ENCODE results near the gene SSX2IP.
A peak's percentile ranks its signal among the peaks of the same experiment; 100 is the strongest.

SSX2IP gene

GRCh38 chr1:84620720-84621313 is 69.4 kb downstream of the SSX2IP start (continued):
- TF ChIP-seq, protein P1, sequence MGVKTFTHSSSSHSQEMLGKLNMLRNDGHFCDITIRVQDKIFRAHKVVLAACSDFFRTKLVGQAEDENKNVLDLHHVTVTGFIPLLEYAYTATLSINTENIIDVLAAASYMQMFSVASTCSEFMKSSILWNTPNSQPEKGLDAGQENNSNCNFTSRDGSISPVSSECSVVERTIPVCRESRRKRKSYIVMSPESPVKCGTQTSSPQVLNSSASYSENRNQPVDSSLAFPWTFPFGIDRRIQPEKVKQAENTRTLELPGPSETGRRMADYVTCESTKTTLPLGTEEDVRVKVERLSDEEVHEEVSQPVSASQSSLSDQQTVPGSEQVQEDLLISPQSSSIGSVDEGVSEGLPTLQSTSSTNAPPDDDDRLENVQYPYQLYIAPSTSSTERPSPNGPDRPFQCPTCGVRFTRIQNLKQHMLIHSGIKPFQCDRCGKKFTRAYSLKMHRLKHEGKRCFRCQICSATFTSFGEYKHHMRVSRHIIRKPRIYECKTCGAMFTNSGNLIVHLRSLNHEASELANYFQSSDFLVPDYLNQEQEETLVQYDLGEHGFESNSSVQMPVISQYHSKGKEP (tag by site-specific recombination; IDR thresholded peaks at IDR 0.05) = no peak
- TF ChIP-seq BCL11B (tag by site-specific recombination; IDR thresholded peaks at IDR 0.05; ENCODE audit: low read depth) = no peak
- TF ChIP-seq ZNF530 (tag by site-specific recombination; IDR thresholded peaks at IDR 0.05; ENCODE audit: low read depth) = no peak
- TF ChIP-seq GLI4 (tag by site-specific recombination; IDR thresholded peaks at IDR 0.05) = no peak
- no peak for TF ChIP-seq ZBTB1 (tag by site-specific recombination; IDR thresholded peaks at IDR 0.05)
- TF ChIP-seq ZNF658 (tag by site-specific recombination; IDR thresholded peaks at IDR 0.05) = no peak
- TF ChIP-seq RBAK (tag by site-specific recombination; IDR thresholded peaks at IDR 0.05) = no peak
- TF ChIP-seq, protein P2, sequence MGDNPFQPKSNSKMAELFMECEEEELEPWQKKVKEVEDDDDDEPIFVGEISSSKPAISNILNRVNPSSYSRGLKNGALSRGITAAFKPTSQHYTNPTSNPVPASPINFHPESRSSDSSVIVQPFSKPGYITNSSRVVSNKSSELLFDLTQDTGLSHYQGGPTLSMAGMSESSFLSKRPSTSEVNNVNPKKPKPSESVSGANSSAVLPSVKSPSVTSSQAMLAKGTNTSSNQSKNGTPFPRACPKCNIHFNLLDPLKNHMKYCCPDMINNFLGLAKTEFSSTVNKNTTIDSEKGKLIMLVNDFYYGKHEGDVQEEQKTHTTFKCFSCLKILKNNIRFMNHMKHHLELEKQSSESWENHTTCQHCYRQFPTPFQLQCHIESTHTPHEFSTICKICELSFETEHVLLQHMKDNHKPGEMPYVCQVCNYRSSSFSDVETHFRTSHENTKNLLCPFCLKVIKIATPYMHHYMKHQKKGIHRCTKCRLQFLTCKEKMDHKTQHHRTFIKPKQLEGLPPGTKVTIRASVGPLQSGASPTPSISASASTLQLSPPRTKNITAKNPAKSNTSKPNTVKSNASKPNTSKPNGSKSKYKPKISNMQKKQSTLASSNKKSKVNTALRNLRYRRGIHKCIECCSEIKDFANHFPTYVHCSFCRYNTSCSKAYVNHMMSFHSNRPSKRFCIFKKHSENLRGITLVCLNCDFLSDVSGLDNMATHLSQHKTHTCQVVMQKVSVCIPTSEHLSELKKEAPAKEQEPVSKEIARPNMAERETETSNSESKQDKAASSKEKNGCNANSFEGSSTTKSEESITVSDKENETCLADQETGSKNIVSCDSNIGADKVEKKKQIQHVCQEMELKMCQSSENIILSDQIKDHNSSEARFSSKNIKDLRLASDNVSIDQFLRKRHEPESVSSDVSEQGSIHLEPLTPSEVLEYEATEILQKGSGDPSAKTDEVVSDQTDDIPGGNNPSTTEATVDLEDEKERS (tag by site-specific recombination; IDR thresholded peaks at IDR 0.05) = no peak
- no peak for TF ChIP-seq ZNF701 (tag by site-specific recombination; IDR thresholded peaks at IDR 0.05)
- TF ChIP-seq PBX3 (CRISPR knock-in tag; IDR thresholded peaks at IDR 0.05) = peak; percentile 68; the same call in 1 of the 2 replicates
- no peak for TF ChIP-seq ZNF302 (tag by site-specific recombination; IDR thresholded peaks at IDR 0.05; ENCODE audit: low read depth)
- TF ChIP-seq BCL11A (tag by site-specific recombination; IDR thresholded peaks at IDR 0.05; ENCODE audit: low read depth) = no peak
- no peak for TF ChIP-seq ZNF677 (tag by site-specific recombination; IDR thresholded peaks at IDR 0.05)
- TF ChIP-seq ZNF398 (tag by site-specific recombination; IDR thresholded peaks at IDR 0.05) = peak; percentile 35; the same call in 1 of the 2 replicates
- TF ChIP-seq ZNF837 (tag by site-specific recombination; IDR thresholded peaks at IDR 0.05) = no peak
- no peak for TF ChIP-seq ZNF623 (tag by site-specific recombination; IDR thresholded peaks at IDR 0.05)
- no peak for TF ChIP-seq ZNF19 (tag by site-specific recombination; IDR thresholded peaks at IDR 0.05; ENCODE audit: low read depth)
- TF ChIP-seq SP7 (tag by site-specific recombination; IDR thresholded peaks at IDR 0.05) = peak; percentile 87
- TF ChIP-seq, protein P3, sequence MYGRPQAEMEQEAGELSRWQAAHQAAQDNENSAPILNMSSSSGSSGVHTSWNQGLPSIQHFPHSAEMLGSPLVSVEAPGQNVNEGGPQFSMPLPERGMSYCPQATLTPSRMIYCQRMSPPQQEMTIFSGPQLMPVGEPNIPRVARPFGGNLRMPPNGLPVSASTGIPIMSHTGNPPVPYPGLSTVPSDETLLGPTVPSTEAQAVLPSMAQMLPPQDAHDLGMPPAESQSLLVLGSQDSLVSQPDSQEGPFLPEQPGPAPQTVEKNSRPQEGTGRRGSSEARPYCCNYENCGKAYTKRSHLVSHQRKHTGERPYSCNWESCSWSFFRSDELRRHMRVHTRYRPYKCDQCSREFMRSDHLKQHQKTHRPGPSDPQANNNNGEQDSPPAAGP (tag by site-specific recombination; IDR thresholded peaks at IDR 0.05) = peak; percentile 83
- peak; percentile 87 for TF ChIP-seq ZNF692 (tag by site-specific recombination; IDR thresholded peaks at IDR 0.05)
- no peak for TF ChIP-seq ZNF610 (tag by site-specific recombination; IDR thresholded peaks at IDR 0.05; ENCODE audit: borderline replicate concordance)
- no peak for TF ChIP-seq ZSCAN23 (tag by site-specific recombination; IDR thresholded peaks at IDR 0.05)
- no peak for TF ChIP-seq ZNF529 (tag by site-specific recombination; IDR thresholded peaks at IDR 0.05; ENCODE audit: insufficient replicate concordance)
- no peak for TF ChIP-seq PRDM1 (tag by site-specific recombination; IDR thresholded peaks at IDR 0.05)
- TF ChIP-seq YY2 (tag by site-specific recombination; IDR thresholded peaks at IDR 0.05) = no peak
- no peak for TF ChIP-seq ZNF239 (tag by site-specific recombination; IDR thresholded peaks at IDR 0.05)
- TF ChIP-seq GLIS2 (tag by site-specific recombination; IDR thresholded peaks at IDR 0.05) = no peak
- TF ChIP-seq ZNF133 (tag by site-specific recombination; IDR thresholded peaks at IDR 0.05) = no peak
- TF ChIP-seq, protein P4, sequence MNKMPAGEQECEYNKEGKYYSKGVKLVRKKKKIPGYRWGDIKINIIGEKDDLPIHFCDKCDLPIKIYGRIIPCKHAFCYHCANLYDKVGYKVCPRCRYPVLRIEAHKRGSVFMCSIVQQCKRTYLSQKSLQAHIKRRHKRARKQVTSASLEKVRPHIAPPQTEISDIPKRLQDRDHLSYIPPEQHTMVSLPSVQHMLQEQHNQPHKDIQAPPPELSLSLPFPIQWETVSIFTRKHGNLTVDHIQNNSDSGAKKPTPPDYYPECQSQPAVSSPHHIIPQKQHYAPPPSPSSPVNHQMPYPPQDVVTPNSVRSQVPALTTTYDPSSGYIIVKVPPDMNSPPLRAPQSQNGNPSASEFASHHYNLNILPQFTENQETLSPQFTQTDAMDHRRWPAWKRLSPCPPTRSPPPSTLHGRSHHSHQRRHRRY (tag by site-specific recombination; IDR thresholded peaks at IDR 0.05) = no peak
- TF ChIP-seq ZNF37A (tag by site-specific recombination; IDR thresholded peaks at IDR 0.05) = no peak
